ENCODE data around the gene FKBP15.
"Not testable (repeated sequence)": the region's sequence is repeated elsewhere in the genome, so short reads cannot be mapped to it uniquely, and the experiment has no call there.

Gene FKBP15, protein sequence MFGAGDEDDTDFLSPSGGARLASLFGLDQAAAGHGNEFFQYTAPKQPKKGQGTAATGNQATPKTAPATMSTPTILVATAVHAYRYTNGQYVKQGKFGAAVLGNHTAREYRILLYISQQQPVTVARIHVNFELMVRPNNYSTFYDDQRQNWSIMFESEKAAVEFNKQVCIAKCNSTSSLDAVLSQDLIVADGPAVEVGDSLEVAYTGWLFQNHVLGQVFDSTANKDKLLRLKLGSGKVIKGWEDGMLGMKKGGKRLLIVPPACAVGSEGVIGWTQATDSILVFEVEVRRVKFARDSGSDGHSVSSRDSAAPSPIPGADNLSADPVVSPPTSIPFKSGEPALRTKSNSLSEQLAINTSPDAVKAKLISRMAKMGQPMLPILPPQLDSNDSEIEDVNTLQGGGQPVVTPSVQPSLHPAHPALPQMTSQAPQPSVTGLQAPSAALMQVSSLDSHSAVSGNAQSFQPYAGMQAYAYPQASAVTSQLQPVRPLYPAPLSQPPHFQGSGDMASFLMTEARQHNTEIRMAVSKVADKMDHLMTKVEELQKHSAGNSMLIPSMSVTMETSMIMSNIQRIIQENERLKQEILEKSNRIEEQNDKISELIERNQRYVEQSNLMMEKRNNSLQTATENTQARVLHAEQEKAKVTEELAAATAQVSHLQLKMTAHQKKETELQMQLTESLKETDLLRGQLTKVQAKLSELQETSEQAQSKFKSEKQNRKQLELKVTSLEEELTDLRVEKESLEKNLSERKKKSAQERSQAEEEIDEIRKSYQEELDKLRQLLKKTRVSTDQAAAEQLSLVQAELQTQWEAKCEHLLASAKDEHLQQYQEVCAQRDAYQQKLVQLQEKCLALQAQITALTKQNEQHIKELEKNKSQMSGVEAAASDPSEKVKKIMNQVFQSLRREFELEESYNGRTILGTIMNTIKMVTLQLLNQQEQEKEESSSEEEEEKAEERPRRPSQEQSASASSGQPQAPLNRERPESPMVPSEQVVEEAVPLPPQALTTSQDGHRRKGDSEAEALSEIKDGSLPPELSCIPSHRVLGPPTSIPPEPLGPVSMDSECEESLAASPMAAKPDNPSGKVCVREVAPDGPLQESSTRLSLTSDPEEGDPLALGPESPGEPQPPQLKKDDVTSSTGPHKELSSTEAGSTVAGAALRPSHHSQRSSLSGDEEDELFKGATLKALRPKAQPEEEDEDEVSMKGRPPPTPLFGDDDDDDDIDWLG

DNA sequence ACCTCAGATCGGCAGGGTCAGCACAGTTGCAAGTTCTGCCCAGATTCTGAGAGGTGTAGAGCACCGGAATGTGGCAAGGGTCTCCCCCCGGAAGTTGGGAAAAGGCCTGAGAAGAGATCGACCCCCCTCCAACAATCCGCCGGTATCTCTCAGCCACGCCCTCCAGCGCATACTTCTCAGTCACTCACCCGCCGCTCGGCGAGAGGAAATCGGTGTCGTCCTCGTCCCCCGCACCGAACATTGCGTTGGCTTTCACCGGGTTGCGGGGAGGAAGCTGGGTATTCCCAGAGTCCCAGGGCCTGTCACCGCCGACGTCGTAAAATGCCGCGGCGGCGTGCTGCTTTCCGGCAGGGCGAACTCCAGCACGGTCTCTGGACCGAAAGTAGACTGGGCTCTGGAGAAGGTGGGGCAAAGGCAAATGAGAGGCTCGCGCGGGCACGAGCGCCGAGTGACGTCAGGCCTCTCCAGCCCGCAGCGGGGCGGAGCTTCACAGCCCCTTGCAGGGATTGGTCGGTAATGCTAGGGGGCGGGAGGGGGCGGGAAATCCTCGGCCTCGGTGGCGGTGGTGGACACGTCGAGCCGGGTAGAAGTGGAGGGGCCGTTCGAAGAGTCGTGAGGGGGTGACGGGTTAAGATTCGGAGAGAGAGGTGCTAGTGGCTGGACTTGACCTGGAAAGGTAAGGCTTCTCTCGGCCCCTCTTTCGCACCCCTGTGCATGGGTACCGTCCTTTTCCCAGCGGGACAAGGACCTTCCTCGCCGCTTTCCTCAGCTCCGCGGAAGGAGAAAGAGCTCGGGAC is at the start of gene FKBP15, which contains the start of gene SLC31A1:
Gene FKBP15 (minus strand): TSS at position 275 of the 797 bp plus-strand sequence. CDS start 34 bp downstream, at position 241.
Gene SLC31A1 (plus strand): TSS at position 542 of the 797 bp plus-strand sequence. CDS start 34,605 bp downstream, outside the sequence.
- peak; percentile 98 for DNase-seq

DNA sequence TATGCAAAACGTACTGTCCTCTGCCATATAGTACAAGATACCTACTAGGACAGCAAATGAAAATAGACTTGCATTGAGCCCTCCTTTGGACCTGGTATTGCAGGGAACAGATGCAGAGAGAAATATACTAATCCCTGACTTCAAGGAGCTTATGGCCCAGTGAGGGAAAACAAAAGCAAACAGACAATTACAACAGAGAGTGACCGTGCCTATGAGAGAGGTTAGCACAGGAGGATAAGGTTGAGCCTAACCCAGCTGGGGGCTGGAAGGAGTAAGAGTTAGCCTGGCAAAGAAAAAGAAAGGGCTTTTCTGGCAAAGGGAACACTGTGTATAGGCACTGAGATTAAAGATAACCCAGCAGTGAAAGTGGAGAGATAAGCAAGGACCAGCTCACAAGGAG is 48.8 kb upstream of the FKBP15 start:
- no peak for DNase-seq

DNA sequence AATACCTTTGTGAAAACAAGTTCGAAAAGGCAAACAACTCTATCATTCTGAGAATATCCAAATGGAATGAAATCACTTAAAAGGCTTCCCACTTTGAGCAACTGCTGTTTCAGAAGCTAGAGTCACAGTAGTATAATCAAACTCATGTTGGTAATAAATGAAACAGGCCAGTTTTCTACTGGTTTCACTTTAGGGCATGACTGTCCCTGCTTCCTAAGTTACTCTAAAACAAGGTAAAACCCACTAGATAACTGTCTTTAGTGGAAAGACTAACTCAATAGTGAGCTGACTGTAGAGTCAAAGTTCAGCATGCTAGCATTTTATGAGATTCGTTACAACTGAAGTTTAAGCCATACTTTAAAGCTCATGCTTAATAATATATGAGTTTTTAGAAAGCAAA is 48.3 kb upstream of the FKBP15 start:
- DNase-seq, result no peak

DNA sequence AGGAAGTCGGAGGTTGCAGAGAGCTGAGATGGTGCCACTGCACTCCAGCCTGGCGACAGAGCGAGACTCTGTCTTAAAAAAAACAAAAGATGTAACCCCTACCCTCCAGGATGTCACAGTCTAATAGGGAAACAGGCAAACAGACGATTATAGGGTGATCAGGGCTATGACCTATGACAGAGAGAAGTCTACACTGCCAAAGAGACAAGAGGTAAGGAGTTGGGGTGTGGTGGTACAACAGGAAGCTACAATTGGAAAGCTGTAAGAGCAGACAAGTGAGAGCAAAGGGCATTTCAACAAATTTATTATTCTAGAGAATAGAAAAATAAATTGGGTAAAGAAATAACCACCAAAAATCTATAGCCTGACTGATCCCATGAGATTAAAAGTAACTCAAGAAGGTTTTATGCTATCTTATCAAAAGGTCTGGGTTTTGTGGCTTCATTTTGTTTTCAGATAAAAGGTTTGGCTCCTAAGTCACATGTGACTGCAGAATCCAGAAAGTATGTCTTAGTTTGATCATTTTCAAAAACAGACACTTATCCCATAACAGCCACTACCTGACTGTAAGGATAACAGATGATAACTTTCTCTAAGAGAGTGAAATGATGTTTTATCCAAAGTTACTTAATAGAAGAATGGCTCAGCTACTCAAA is 47.0 kb upstream of the FKBP15 start:
- DNase-seq, result no peak

DNA sequence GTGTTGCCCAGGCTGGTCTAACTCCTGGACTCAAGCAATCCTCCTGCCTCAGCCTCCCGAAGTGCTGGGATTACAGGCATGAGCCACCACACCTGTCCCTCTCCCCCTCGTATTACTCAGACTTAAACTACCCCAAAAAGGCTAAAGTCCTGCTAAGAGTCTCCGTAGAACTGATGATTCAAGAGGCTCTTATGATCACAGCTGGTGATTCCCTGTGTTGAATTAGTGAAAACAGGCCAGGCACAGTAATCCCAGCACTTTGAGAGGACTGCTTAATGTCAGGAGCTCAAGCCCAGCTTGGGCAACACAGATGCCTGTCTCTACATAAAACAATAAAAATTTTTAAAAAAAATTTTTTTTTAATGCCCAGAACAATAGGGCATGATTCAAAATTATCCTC is 45.1 kb upstream of the FKBP15 start:
- DNase-seq, result peak; percentile 33

DNA sequence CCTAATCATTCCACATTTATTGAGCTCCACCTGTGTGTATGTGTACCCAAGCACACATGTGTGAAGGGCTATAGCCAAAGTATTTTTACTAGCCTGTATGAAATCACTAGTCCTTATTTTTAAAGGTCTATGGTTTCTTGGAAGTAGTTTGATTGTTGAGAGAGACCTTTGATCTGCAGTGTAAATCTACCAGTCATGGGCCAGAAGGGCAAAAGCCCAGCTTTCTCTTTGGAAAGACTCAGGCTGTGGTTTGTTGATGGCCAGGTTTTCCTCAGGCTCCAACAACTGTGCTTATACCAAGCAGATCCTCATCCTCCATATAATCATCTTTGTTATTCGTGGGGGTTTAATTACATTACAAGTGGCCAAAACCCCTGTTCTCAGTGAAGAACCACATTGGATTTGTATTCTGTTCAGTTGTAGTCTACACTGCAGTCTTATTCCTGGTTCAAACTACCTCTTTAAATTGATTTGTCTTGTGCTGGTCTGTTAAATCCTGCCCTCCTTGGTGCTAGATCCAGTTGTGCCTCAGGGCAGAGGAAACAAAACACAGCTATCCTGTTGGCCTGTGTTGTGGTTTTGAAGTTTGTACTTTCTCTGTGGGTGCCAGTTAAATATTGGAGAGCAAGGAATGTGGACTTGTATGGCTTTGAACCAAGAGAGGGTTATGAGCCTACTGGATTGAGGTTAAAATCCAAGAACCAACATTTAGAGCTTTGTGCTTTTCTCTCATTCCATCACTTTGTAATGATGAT is 41.0 kb upstream of the FKBP15 start:
- no peak for DNase-seq

DNA sequence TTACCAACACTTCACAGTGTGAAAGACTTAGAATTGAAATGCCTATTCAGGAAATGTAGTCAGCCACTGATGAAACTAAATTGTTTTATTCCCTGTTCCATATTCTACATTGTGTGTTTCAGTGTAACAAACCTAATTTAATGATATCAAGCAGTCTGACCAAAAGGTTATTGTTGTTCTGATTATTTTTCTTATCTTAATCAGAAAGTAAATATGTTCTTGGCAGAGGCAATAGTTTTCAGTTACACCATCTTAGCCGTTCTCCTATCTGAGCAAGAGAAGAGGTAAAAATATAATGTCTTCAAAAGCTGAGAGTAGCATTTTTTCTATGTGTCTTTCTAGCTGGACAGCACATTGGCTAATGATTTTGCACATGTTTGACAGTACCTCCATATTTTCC is 37.2 kb upstream of the FKBP15 start:
- no peak for DNase-seq

DNA sequence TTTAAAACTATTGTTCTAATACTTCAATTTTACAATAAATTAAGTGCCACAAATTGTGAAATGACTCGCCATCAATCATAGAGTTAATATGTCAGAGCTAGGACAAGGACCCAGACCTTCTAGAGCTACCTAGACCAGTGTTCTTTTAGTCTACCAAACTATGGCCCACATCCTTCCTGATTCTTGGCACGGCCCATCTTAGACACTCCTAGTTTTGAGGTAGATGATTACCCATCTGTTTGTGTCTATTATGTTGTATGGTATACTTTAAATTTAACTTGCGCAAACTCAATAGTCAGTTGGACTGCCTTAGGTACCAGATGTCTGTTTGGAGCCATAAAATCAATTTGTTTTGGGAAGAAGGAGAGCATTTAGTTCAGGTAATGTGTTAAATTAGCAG is 36.8 kb upstream of the FKBP15 start:
- no peak for DNase-seq

DNA sequence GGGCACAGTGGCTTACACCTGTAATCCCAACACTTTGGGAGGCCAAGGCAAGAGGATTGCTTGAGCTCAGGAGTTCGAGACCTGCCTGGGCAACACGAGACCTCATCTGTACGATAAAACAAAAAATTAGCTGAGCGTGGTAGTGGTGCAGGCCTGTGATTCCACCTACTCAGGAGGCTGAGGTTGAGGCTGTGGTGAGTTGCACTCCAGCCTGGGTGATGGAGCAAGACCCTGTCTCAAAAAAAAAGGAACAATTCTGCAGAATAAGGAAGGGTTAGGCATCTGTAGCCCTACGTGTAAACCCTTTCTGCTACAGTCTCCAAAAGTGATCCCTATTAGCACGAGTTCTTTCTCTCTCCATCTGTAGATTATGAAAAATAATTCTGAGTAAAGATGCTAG is 34.4 kb upstream of the FKBP15 start:
- DNase-seq, result no peak

DNA sequence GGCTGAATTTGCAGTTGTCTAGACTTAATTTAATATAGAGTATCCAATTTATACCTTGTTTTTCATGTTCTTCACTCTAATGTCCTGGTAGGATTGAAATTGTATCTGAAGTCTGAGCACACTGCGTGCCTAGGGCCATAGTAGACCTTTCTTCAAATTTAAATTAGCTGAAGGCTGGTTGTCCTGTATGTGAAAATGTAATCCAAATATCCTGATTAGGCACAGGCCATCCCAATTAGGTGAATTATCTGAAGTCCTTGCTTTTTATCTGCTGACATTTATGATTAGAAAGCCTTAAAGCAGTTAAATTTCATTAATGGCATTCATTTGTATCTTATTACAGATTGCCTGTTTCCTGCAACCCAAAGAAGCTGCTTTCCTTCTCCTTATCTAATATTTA is 33.9 kb upstream of the FKBP15 start:
- no peak for DNase-seq

DNA sequence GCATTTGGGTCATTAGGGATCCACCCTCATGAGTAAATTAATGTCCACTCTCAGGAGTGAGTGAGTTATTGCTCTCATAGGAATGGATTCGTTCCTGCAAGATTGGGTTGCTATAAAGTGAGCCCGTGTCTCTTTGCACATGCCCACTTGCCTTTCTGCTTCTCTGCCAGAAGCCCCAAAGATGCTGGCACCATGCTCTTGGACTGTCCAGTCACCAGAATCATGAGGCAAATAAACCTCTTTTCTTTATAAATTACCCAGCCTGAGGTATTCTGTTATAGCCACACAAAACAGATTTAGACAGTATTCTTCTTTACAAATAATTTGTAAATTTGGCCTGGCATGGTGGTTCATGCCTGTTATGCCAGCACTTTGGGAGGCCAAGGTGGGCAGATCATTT is 29.7 kb upstream of the FKBP15 start:
- DNase-seq, result no peak

DNA sequence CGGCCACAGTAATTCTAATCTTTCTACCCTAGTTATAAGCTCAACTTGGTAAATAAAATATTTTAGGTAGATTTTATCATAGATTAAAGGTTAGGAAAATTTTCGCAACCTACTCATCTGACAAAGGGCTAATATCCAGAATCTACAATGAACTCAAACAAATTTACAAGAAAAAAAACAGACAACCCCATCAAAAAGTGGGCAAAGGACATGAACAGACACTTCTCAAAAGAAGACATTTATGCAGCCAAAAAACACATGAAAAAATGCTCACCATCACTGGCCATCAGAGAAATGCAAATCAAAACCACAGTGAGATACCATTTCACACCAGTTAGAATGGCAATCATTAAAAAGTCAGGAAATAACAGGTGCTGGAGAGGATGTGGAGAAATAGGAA is 28.6 kb upstream of the FKBP15 start:
- DNase-seq, result not testable (repeated sequence)

DNA sequence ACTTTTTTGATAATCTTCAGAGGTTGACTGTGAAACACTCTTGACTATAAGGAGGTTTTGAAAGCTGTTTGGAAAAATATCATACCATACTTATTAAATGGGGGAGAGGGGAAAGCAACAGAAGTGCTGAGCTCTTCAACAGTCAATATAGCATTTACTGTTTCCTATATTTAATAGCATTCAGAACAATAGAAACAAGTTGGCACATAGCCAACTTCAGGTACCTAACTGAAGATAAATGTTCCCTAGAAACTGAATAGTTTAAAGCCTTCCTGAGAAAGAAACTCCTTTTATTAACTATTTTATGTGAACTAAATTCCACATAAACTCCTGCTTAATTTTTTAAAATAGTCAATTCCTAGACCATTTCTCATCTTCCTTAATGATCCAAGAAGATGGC is 26.6 kb upstream of the FKBP15 start:
- DNase-seq, result no peak

DNA sequence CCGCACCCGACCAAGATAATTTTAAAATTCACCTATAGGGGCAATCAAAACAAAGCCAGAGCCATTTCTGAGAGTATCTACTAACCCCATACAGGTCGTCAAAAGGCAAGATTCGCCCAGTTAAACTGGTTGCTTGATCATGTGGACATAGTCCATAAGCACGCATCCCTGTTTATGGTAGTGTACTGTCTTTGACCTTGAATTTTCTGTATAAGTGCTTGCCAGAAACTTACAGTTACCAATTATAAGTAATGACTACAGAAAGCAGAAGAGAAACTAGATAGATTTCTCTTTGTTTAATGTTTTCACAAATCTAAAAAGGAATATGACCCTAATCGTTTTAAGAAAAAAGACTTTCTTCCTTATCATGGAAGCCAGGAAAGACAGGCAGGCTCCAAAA is 25.9 kb upstream of the FKBP15 start:
- no peak for DNase-seq

DNA sequence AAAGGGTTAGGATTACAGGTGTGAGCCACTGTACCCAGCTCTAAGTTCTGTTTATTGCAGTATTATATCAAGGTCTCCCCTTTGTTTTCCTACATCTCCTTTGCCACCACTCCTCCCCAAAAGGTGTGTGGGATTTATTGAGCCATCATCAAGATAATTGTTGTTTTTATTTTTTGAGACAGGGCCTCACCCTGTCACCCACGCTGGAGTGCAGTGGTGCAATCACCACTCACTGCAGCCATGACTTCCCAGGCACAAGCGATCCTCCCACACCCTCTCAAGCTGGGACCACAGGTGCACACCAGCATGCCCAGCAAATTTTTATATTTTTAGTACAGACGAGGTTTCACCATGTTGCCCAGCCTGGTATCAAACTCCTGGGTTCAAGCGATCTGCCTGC is 24.8 kb upstream of the FKBP15 start:
- DNase-seq, result no peak

DNA sequence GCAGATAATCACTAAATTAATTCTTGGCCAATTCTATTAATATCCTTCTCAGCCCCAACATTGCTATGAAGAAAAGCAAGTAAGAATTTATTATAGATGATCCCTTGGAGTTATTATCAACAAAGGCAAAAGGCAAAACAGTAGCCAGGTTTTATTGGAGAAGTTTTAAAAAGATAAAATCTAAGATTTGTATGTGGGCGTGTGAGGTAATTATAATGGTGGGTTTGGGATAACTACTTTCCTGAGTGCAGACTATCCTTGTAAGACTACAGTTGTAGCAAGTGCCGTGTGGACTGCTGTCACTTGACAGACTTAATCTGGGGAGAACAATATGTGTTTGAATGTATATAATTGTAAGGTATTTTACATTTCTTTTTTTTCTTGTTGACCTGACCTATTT is 23.5 kb upstream of the FKBP15 start:
- DNase-seq, result no peak

DNA sequence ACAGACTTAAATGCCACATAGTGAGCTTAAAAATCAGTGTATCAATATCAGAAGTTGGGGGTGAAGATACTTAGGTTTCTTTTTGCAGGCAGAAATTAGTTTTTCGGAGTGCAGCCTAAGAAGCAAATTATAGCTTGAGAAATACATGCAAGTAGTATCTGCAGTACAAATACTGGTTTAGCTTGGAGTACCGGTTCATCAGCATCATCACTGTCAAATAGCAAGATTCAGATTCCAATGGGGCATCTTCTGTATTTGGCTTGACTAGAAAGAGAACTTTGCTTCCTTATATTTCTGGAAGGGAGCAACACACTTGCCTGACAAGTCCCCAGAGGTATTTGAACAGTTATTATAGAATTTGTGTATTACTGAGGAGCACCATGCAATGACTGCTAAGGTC is 20.1 kb upstream of the FKBP15 start:
- no peak for DNase-seq

DNA sequence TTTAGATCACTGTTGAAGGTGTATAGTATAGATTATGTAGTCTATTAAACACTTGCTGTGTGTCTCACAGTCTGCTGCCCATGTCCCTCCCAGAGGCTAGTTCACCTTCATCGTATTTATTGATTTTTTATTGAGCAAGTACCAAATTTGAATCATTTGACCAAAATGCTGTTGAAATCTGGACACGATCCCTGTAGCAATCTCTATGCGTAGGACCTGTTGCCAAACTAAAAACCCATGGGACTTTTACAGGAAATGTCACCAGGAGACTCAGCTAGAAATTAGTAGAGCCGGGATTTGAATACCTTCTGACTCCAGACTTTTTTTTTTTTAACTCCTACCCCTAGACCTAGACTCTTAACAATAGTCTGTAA is 17.8 kb upstream of the FKBP15 start:
- DNase-seq, result no peak

DNA sequence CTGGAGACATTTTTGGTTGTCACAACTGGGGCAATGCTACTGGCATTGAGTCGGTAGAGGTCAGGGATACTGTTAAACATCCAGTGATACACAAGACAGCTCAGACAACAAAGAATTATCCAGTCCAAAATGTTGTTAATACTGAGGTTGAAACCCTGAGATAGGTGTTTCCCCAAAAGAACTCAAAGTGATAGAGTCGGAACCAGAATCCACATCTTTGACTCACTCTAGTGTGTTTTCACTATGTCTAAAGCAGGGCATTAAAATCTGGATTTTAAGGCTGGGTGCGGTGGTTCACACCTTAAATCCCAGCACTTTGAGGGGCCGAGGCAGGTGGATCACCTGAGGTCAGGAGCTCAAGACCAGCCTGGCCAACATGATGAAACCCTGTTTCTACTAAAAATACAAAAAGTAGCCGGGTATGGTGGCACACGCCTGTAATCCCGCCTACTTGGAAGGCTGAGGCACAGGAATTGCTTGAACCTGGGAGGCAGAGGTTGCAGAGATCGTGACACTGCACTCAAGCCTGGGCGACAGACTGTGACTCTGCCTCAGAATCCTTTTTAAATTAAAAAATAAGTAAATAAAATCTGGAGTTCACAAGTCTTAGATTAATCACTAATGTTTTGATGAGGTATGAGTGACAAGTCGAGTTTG is 17.3 kb upstream of the FKBP15 start:
- DNase-seq, result no peak

DNA sequence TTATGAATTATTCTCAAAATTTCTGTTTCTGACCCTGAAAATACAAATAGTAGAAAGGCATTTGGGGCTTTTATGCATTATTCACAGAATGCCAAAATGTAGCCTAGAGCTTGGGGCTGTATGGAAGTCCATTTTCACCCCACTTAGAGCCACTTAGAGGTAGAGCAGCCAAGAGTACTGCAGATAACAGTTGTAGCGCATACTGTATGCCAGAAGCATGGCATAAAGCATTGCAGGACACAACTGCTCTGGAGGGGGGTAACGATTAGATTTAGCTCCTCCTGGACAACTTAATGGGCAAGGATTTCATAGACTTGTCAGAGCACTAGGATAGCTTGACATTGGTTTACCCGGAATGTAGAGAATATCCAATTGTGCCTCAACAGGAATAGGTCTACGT is 15.9 kb upstream of the FKBP15 start:
- DNase-seq, result no peak

All from DMS53 (cell line).